Femur (tissue), 1 donor: ENCODE data around the gene MORC3.
A peak's percentile ranks its signal among the peaks of the same experiment; 100 is the strongest.
"Not testable (repeated sequence)": the region's sequence is repeated elsewhere in the genome, so short reads cannot be mapped to it uniquely, and the experiment has no call there.

ENCODE experiments used
- DNase-seq: peaks from one replicate; pipeline ENCODE4 v3.0.0-alpha.2; 2017

Gene MORC3

GRCh38 chr21:36319767-36320420 lies at the start of gene MORC3:
Gene MORC3 (plus strand): TSS chr21:36320197. CDS start chr21:36320265, 68 bp downstream.
- DNase-seq, result peak; percentile 100

GRCh38 chr21:36270786-36271695 lies 49.0 kb upstream of the MORC3 start:
- DNase-seq, result not testable (repeated sequence)

GRCh38 chr21:36274128-36274527 lies 45.9 kb upstream of the MORC3 start:
- DNase-seq, result no peak

- peak; percentile 27 for DNase-seq
Measured at GRCh38 chr21:36282568-36283230, 37.3 kb upstream of the MORC3 start.

- DNase-seq, result not testable (repeated sequence)
Measured at GRCh38 chr21:36283231-36283622, 36.8 kb upstream of the MORC3 start.

GRCh38 chr21:36288651-36289243 lies 31.2 kb upstream of the MORC3 start:
- no peak for DNase-seq

GRCh38 chr21:36291509-36291908 lies 28.5 kb upstream of the MORC3 start:
- no peak for DNase-seq

- no peak for DNase-seq
Measured at GRCh38 chr21:36297406-36297937, 22.5 kb upstream of the MORC3 start.

- DNase-seq, result peak; percentile 57
Measured at GRCh38 chr21:36297938-36298572, 21.9 kb upstream of the MORC3 start.

- DNase-seq, result no peak
Measured at GRCh38 chr21:36306872-36307534, 13.0 kb upstream of the MORC3 start.

- no peak for DNase-seq
Measured at GRCh38 chr21:36310016-36310415, 10.0 kb upstream of the MORC3 start.

GRCh38 chr21:36313446-36313845 lies 6.6 kb upstream of the MORC3 start:
- not testable (repeated sequence) for DNase-seq

GRCh38 chr21:36316045-36316444 lies 4.0 kb upstream of the MORC3 start:
- DNase-seq, result not testable (repeated sequence)

- DNase-seq, result no peak
Measured at GRCh38 chr21:36316872-36317484, 3.0 kb upstream of the MORC3 start.

- DNase-seq, result not testable (repeated sequence)
Measured at GRCh38 chr21:36319406-36319766, 611 bp upstream of the MORC3 start.

- DNase-seq, result no peak
Measured at GRCh38 chr21:36320421-36321324, 676 bp downstream of the MORC3 start.

- peak; percentile 68 for DNase-seq
Measured at GRCh38 chr21:36321325-36322082, 1.5 kb downstream of the MORC3 start.

GRCh38 chr21:36322083-36322424 lies 2.1 kb downstream of the MORC3 start:
- DNase-seq, result no peak

- DNase-seq, result no peak
Measured at GRCh38 chr21:36323032-36323431, 3.0 kb downstream of the MORC3 start.
